ENCODE results near the gene ASTE1.

The ASTE1 gene

GRCh38 chr3:131033480-131034080 is 7.0 kb upstream of the ASTE1 start:
- TF ChIP-seq GATA3 (IDR thresholded peaks at IDR 0.05; ENCODE audit: low read depth, low read length) (no peak), GATA2 (IDR thresholded peaks at IDR 0.05; ENCODE audit: low read depth, low read length) (no peak)

- TF ChIP-seq GATA2 (IDR thresholded peaks at IDR 0.05; ENCODE audit: low read depth, low read length) = no peak
- no peak for TF ChIP-seq GATA3 (IDR thresholded peaks at IDR 0.05; ENCODE audit: low read depth, low read length)
These were observed 5.0 kb upstream of the ASTE1 start for GRCh38 chr3:131031660-131032059.

GRCh38 chr3:131028844-131029243 is 2.2 kb upstream of the ASTE1 start:
- TF ChIP-seq GATA2 (IDR thresholded peaks at IDR 0.05; ENCODE audit: low read depth, low read length) = no peak
- no peak for TF ChIP-seq GATA3 (IDR thresholded peaks at IDR 0.05; ENCODE audit: low read depth, low read length)

GRCh38 chr3:131025539-131025938 is 1.1 kb downstream of the ASTE1 start:
- TF ChIP-seq GATA3 (IDR thresholded peaks at IDR 0.05; ENCODE audit: low read depth, low read length) (no peak), GATA2 (IDR thresholded peaks at IDR 0.05; ENCODE audit: low read depth, low read length) (no peak)

GRCh38 chr3:131020122-131020693 is 6.4 kb downstream of the ASTE1 start:
- TF ChIP-seq GATA2 (IDR thresholded peaks at IDR 0.05; ENCODE audit: low read depth, low read length) (no peak), GATA3 (IDR thresholded peaks at IDR 0.05; ENCODE audit: low read depth, low read length) (no peak)

GRCh38 chr3:131018970-131019369 is 7.7 kb downstream of the ASTE1 start:
- TF ChIP-seq GATA3 (IDR thresholded peaks at IDR 0.05; ENCODE audit: low read depth, low read length) = no peak
- TF ChIP-seq GATA2 (IDR thresholded peaks at IDR 0.05; ENCODE audit: low read depth, low read length) = no peak

GRCh38 chr3:131009698-131010097 is 16.9 kb downstream of the ASTE1 start:
- no peak for TF ChIP-seq GATA2 (IDR thresholded peaks at IDR 0.05; ENCODE audit: low read depth, low read length)
- no peak for TF ChIP-seq GATA3 (IDR thresholded peaks at IDR 0.05; ENCODE audit: low read depth, low read length)

GRCh38 chr3:131008326-131008725 is 18.3 kb downstream of the ASTE1 start:
- TF ChIP-seq GATA2 (IDR thresholded peaks at IDR 0.05; ENCODE audit: low read depth, low read length) (no peak), GATA3 (IDR thresholded peaks at IDR 0.05; ENCODE audit: low read depth, low read length) (no peak)

GRCh38 chr3:131007782-131008181 is 18.8 kb downstream of the ASTE1 start:
- TF ChIP-seq GATA3 (IDR thresholded peaks at IDR 0.05; ENCODE audit: low read depth, low read length) (no peak), GATA2 (IDR thresholded peaks at IDR 0.05; ENCODE audit: low read depth, low read length) (no peak)

- TF ChIP-seq GATA3 (IDR thresholded peaks at IDR 0.05; ENCODE audit: low read depth, low read length) (no peak), GATA2 (IDR thresholded peaks at IDR 0.05; ENCODE audit: low read depth, low read length) (no peak)
These were observed 19.4 kb downstream of the ASTE1 start for GRCh38 chr3:131007256-131007655.

- TF ChIP-seq GATA2 (IDR thresholded peaks at IDR 0.05; ENCODE audit: low read depth, low read length) (no peak), GATA3 (IDR thresholded peaks at IDR 0.05; ENCODE audit: low read depth, low read length) (no peak)
These were observed 22.0 kb downstream of the ASTE1 start for GRCh38 chr3:131004603-131005002.

- TF ChIP-seq GATA2 (IDR thresholded peaks at IDR 0.05; ENCODE audit: low read depth, low read length) (no peak), GATA3 (IDR thresholded peaks at IDR 0.05; ENCODE audit: low read depth, low read length) (no peak)
These were observed 25.6 kb downstream of the ASTE1 start for GRCh38 chr3:131001071-131001470.

- TF ChIP-seq GATA2 (IDR thresholded peaks at IDR 0.05; ENCODE audit: low read depth, low read length) (no peak), GATA3 (IDR thresholded peaks at IDR 0.05; ENCODE audit: low read depth, low read length) (no peak)
These were observed 29.3 kb downstream of the ASTE1 start for GRCh38 chr3:130997289-130997688.

- TF ChIP-seq GATA2 (IDR thresholded peaks at IDR 0.05; ENCODE audit: low read depth, low read length) = no peak
- no peak for TF ChIP-seq GATA3 (IDR thresholded peaks at IDR 0.05; ENCODE audit: low read depth, low read length)
These were observed 34.3 kb downstream of the ASTE1 start for GRCh38 chr3:130992344-130992743.

- no peak for TF ChIP-seq GATA3 (IDR thresholded peaks at IDR 0.05; ENCODE audit: low read depth, low read length)
- no peak for TF ChIP-seq GATA2 (IDR thresholded peaks at IDR 0.05; ENCODE audit: low read depth, low read length)
These were observed 35.5 kb downstream of the ASTE1 start for GRCh38 chr3:130991126-130991525.

All from SH-SY5Y (cell line).